GM12865 (cell line): ENCODE measurements around the gene KRT84.

Experiments
- DNase-seq: peaks from one replicate; pipeline ENCODE4 v3.0.0; 2010; ENCODE audit warnings: low read depth
- H3K4me3 ChIP-seq: 2 replicates; pipeline ENCODE4 v1.5.1; 2011; ENCODE audit warnings: mild to moderate bottlenecking, low read depth, low read length, control low read depth
- CTCF ChIP-seq: IDR thresholded peaks from 2 replicates; pipeline ENCODE4 v1.5.1; 2011; ENCODE audit warnings: low read length, control low read depth, low read depth, inconsistent platforms; ENCODE audit not compliant: insufficient read depth; ENCODE audit errors: missing control alignments

Gene KRT84

DNA sequence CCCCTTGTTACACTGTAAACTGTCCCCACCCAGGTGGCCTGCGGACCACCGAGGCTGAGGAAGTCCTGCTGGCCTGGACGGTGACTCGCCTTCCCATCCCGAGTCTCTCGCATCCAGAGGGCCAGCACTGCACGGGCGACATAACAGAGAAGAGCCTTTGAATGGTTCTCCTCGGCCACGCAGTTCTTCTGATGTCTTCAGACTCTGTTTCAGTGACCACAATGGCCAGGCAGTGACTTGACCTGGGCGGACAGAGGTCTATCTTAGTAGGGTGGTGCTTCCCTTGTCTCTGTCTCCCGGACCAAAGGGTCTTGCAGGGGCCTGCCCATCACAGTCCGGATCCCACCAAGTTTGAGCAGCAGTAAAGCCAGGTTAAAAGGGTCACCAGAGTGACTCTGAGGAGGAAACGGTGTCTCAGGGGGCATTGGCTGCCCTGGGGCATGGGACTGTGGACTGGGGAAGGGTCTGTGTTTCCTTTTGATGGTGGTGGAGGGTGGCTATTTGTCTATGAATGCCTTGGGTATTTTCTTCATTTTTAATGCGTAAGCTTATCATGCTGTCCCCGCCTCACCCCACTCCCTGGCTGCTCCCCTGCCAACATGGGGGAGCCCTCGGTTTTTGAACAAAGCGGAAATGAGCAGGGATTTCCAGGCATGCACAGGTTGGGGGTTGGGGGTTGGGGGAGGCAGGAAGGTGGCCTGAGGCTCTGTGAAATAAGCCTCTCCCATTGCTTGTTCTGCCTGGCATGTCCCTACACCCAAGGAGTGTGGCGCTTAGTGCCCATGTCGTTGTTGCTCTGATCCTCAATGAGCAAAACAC, 28.5 kb downstream of the KRT84 start:
- no peak for DNase-seq
- TF ChIP-seq CTCF: no peak
- no peak overlapping the region for H3K4me3 ChIP-seq

DNA sequence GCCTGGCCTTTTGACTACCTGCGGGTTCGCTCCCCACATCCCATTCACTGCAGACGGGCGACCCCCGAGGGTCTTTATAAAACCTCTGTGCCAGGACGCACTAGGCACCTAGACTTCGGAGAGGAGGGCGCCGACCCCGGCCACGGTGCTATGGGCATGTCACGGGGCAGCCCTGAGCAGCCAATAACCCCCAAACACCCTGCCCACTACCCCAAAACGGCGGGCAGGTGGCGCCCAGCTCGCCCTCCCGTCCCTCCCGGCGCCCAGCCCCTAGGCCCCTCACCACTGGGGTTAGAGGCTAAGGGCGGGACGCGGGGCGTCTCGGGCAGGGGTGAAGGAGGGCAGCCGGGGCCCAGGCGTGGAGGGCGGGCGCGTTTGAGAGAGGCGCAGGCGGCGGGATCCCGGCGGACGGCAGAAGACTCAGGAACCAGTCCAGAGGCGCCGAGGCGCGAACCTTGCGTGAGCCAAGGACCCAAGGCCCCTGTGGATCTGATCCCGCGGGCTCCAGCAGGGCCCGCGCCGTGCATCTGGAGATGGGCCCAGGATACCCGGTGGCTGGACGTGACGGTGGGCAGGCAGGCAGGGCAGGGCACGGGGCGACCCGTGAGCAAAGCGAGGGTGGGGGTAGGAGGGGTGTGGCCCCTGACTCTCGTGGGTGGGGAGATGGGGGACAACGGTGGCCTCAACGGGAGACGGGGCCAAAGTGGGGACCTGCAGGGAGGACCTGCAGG, 29.3 kb downstream of the KRT84 start:
- TF ChIP-seq CTCF: no peak
- H3K4me3 ChIP-seq: no peak overlapping the region
- no peak for DNase-seq

GRCh38 chr12:52355176-52355575, 30.3 kb downstream of the KRT84 start:
- no peak overlapping the region for H3K4me3 ChIP-seq
- no peak for DNase-seq

DNA sequence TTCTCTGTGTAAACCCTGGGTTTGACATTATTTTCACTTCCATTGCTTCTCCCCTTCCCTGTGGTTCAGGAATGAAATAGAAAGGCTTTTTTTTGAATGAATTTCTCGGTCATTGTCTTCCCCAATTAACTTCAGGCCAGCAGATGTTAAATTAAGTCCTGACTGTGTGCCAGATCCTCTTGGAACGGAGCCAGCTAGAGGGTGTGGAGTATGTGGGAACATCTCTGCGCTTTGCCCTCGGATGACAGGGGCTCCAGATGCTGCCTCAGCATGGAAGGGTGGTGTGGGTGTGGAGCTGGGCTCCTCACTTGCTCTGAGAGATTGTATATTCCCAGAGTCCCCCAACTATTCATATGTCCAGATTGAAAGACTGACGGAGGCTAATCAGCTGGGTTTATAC, 31.3 kb downstream of the KRT84 start:
- no peak for DNase-seq
- no peak overlapping the region for H3K4me3 ChIP-seq
- no peak for TF ChIP-seq CTCF

More at GRCh38 chr12:52355176-52355575, 30.3 kb downstream of the KRT84 start:
- TF ChIP-seq CTCF: no peak

DNA sequence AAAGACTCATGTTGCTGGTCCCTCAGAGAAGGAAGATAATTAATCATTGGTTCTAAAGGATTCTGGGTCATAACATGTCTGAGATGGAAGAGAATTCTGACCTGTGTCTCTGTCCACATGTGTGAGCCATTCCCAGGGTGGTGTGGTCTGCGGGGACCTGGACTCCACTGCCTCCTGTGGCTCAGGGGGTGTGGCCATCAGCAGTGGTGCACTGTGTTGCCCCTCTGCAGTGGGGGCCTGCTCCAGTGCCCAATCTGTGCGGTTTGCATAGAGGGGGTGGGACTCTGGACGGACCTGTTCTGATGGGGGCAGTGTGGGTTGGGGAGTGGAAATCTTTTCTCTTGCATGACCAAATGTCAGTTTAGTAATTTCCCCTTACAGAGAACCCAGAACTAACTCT, 31.7 kb downstream of the KRT84 start:
- DNase-seq: no peak
- no peak for TF ChIP-seq CTCF
- no peak overlapping the region for H3K4me3 ChIP-seq

- H3K4me3 ChIP-seq: no peak overlapping the region
- TF ChIP-seq CTCF: no peak
- DNase-seq: no peak
Observed at GRCh38 chr12:52352951-52353350, 32.5 kb downstream of the KRT84 start.
